RCC 7860 (cell line): ENCODE results near the gene CELA2B.

Source experiments
- DNase-seq: peaks from one replicate; pipeline ENCODE4 v3.0.0-alpha.2; 2015; ENCODE audit warnings: low spot score
- FAIRE-seq: peaks from 2 replicates; lab custom pipeline; 2012; peaks lifted over from hg19 to GRCh38; lab: Jason Lieb, UNC

The CELA2B gene

DNA sequence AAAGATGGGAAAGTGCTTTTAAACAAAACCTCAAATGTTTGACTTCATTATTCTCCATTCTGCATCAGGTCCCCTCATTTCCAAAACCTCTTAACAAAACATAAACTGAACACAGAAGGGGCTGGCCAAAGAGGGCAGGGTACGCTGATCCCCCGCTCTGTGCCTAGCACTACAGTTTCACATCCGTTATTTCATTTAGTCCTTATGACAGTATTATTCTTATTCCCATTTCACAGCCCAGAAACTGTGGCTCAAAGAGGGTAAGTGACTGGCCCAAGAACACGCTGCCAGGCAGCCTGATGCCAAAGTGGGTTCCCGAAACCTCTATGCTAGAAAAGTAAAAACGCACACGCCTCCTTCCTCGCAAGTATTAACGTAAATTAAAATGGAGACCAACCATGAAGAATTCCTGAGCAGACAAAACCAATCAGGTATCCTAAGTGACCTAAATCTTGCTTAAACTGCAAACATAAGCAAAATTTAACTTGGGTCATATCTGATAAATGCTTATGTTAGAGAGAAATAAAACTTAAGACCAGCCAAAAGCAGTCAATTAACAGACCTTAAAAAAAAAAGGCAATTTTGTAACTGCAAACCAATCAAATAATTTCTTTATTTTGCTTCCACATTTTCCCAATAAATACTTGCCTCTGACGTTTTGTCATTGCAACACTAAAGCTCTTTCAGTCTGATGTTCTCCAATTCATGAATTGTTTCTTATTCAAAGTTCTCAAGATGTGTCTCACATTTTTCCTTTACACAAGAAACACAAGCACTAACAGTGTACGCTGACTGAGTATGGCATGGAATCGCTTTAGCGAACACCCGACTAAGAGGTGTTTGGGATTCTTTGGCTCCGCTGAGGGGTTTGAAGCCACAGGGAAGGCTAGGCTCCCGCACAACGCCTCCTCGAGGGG lies 47.5 kb downstream of the CELA2B start:
- FAIRE-seq = no peak
- DNase-seq = no peak

DNA sequence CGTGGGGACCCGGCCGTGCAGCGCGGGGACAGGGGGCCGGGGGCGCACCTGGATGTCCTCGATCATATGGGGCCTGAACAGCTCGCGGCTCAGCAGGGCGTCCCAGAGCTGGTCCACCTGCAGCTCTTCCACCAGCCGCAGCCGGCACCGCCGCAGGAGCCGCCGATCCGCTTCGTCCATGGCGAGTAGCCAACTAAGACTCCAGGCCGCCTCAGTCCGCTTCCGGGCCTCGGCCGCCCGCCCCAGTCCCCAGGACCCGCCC lies 48.0 kb downstream of the CELA2B start, which contains the start of gene CASP9:
TSS of gene CASP9 (minus strand) at position 195 of the 262 bp plus-strand sequence. CDS start at position 180, 15 bp downstream.
- DNase-seq = no peak
- no peak for FAIRE-seq

DNA sequence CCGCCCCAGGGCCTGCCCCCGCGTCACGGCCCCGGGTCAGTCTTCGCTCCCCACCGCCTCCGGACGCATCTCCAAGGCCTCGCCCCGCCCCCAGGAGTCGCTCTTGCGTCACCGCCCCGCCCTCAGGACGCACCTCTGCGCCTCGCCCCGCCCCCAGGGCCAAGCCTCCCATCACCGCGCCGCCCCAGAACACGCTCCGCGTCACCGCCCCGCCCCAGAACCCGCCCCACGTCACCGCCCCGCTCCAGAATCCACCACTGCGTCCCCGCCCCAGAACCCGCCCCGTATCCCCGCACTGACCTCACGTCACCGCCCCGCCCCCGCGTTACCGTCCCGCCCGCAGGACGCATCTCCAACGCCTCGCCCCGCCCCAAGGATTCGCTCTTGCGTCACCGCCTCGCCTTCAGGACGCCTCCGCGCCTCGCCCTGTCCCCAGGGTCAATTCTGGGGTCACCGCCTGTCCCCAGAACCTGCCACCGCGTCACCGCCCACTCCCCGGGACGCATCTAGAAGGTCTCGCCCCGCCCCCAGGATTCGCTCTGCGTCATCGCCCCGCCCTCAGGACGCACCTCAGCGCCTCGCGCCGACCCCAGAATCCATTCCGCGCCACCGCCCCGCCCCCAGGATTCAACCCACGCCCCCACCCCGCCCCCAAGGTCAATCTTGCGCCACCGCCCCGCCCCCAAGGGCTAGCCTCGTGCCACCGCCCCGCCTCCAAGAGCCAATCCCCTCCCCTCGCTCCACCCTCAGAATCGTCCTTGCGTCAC lies 48.6 kb downstream of the CELA2B start:
- DNase-seq (peak; percentile 95), FAIRE-seq (no peak)

DNA sequence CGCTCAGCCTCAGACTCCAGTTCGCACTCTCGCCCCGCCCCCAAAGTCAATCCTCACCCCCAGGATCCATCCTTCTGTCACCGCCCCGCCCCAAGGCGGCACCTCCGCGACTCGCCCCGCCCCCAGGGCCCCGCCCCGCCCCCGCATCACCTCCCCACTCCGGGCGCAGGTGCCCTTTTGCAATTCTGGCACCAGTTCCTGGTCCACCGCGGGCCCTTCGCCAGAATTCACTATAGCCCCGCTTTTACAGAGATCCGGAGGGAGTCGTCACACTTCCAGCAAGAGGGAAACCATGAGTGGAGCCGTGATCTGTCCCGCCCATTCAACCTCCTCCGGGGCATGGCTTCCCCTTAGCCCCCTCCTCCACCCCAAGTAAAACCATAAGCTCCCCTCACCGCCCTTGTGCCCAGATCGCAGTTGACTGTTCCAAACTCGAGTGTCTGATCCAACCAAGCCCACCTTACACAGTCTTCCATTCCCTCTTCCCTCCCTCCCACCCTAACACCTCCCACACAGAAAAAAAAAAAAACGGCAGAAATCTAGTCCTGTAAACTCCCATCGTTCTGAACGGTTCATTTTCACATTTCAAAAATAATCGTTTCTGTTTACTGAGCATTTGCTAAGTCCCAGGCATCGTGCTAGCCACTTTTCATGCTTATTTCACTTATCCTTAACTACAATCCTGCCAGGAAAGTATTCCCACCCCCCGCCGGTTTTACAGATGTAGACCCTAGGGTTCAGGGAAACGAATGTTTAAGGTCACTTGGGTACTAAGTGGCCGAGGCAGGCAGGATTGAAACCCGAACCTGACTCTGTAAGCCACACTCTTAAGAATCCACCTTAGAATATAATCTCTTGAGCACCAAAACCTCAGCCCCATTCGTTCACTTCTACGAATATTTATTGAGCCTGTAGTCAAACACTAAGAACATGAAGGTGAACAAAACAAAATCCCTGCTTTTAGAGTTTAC lies 49.4 kb downstream of the CELA2B start:
- DNase-seq = no peak
- no peak for FAIRE-seq

DNA sequence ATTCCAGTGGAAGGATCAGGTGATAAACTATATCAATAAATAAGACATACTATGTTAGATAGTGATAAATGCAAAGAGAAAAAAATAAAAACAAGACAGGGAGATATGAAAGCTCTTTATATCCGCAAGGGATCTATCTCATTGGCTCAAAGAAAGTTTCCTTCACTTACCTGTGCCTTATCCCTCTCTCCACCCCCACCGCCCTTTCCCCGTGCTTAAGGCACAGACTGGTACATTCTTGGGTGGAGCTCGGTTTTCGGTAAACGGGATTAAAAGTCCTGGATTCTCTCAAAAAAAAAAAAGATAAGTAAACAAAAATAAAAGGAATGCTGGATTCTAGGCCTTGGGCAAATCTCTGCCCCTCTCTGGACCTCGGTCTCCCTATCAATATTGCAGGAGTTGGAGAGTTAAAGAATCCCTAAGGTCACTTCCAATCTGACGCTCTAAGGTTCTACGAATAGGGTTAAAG lies 50.2 kb downstream of the CELA2B start:
- FAIRE-seq = no peak
- no peak for DNase-seq

DNA sequence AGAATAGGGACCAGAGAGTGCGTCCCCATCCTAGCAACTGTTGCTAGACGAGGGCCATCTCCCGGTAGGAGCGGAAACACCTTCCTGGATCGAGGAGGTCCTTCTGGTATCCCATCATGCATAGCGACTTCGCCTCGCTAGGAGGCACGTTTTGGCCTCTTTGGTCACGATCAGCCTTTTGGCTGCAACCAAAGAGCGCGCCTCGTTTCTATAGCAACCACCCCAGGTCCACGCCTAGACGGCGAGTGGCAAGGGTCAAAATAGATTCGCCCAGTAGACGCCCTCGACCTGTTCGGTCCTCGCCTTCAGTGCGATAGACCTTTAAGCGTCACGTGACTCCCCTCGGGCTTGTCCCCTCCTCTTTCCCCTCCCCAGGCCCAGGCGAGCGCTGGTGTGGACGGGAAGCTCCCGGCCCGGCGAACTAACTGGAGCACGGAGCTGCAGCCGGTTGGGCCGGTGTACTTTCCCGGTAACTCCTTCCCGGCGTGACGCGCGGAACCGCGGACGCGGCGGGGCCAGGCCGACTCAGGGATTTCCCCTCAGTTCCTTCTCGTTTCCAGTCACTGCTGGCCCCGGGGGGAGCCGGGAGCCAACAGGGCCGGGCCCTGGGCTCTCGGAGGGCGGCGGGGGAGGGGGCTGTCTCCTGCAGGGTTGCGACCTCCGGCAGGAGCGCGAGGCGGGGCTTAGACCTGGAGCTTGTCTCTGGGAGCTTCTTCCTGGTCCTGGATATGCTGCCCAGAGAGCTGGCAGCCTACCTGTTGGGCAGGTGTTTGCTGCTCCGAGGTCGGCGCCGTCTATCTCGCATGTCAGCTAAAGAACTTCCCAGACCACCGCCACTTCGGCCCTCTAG lies 50.8 kb downstream of the CELA2B start, which contains the start of gene DNAJC16:
TSS of gene DNAJC16 (plus strand) at position 359 of the 850 bp plus-strand sequence. CDS start 2,258 bp downstream, outside the sequence.
- peak; percentile 95 for FAIRE-seq
- DNase-seq = peak; percentile 100

DNA sequence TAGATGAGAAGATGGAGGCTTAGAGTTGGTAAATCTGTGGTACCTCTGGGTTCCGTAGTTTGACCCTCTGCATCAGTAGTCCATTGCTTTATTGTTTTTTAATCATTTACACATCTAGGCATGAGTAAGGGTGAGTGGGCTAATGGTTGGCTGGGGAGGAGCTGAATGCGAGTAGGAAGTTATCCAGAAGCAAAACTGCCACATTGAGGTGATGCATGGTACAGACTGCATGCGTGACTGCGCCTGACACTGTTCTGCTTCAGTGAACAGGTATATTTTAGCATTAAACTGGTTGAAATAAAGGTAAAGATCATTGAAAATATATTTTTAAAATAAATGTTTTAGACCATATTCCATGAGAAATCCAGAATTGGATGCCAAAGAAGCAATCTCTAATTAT lies 55.1 kb downstream of the CELA2B start:
- peak; percentile 95 for FAIRE-seq
- peak; percentile 79 for DNase-seq

DNA sequence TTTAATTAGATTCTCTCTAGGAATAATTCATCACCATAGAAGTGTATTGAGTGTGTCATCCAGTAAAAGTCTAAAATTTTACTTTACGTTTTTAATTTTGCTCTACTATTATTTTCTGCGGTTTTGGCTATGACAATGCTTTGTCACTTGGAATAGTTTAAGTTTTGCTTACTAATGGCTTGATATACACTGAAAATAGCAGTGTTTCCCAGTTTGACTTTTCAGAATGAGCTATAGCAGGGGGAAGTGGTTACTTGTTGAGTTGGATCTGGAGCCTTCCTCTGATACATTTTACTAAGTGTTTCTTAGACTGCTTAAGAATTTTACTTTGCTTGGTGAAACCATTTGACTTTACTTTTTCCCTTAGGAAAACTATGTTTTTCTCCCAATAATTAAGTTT lies 55.8 kb downstream of the CELA2B start:
- FAIRE-seq = no peak

DNA sequence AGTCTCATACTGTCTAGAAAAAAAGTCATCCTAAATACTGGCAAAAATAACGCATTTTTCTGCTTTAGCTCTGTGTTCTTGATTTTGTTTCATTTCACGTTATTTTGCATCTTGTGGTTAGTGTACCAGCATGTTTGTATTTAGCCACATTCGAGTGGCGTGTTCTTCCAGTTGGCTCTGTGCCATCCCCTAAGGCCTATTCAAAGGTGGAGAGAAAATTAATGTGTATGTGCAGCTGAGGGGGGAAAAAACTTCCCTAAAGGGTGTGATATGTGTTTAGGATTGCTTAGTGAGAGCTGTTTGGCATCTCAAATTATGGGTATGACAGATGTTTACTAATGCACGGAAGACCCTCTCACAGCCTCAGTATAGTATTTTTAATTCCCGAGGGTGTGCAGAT lies 62.9 kb downstream of the CELA2B start:
- no peak for DNase-seq
- FAIRE-seq = no peak

More for the DNA sequence above, 55.8 kb downstream of the CELA2B start:
- DNase-seq = no peak

DNA sequence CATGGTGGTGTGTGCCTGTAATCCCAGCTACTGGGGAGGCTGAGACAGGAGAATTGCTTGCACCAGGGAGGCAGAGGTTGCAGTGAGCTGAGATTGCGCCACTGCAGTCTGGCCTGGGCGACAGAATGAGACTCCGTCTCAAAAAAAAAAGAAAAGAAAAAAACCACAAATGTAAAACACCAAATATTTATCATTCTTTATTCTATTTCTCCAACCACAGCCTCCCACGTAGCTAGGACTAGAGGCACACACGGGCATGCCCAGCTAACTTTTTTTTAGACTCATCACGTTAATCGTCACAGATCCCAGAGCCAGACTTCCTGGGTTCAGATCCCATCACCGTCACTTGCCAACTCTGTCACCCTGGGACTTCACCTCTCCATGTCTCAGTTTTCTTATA lies 64.3 kb downstream of the CELA2B start:
- FAIRE-seq (no peak), DNase-seq (no peak)
